A673 (cell line): ENCODE data around the gene ZNF786.

Source experiments
- EZH2 ChIP-seq: fragments of 200-600 bp; sonication (generic); IDR thresholded peaks from 2 replicates; pipeline ENCODE4 v1.6.1; 2017; ENCODE audit warnings: borderline replicate concordance, low read depth, mild to moderate bottlenecking, mixed read lengths, antibody characterized with exemption, low read length; ENCODE audit not compliant: poor library complexity, severe bottlenecking
- TF ChIP-seq, protein P1 (sequence below): fragments of 300-800, 200-600 bp; sonication (generic); conservative IDR thresholded peaks from 2 replicates; pipeline ENCODE4 v1.5.1; 2017; ENCODE audit warnings: low read depth, mild to moderate bottlenecking, antibody characterized with exemption, low read length, moderate library complexity, mixed read lengths

DNA sequence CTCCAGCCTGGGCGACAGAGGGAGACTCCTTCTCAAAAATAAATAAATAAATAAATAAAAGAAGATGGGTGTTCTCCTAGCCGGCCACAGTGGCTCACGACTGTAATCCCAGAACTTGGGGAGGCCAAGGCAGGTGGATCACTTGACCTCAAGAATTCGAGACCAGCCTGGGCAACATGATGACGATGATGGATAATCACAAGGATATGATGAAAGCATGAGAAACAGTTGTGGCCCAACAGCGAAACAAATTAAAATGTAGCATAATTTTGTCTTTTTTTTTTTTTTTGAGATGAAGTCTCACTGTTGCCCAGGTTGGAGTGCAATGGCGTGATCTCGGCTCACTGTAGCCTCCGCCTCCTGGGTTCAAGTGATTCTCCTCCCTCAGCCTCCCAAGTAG is 12.9 kb downstream of the ZNF786 start:
- TF ChIP-seq, protein P1, sequence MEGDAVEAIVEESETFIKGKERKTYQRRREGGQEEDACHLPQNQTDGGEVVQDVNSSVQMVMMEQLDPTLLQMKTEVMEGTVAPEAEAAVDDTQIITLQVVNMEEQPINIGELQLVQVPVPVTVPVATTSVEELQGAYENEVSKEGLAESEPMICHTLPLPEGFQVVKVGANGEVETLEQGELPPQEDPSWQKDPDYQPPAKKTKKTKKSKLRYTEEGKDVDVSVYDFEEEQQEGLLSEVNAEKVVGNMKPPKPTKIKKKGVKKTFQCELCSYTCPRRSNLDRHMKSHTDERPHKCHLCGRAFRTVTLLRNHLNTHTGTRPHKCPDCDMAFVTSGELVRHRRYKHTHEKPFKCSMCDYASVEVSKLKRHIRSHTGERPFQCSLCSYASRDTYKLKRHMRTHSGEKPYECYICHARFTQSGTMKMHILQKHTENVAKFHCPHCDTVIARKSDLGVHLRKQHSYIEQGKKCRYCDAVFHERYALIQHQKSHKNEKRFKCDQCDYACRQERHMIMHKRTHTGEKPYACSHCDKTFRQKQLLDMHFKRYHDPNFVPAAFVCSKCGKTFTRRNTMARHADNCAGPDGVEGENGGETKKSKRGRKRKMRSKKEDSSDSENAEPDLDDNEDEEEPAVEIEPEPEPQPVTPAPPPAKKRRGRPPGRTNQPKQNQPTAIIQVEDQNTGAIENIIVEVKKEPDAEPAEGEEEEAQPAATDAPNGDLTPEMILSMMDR: no peak
- no peak for TF ChIP-seq EZH2
